ENCODE results near the gene GPC5. TPM values are rescaled to one million over a fixed set of nuclear protein-coding genes. Genes with fewer than 3 reads are reported as not detected.

The GPC5 gene
- total and polyA plus RNA-seq, 9 of the 15 experiments (the other 6 are each of a cell fraction or from before 2014, with no cell fraction given), result 0.18 to 0.27 TPM; not detected in 7

DNA sequence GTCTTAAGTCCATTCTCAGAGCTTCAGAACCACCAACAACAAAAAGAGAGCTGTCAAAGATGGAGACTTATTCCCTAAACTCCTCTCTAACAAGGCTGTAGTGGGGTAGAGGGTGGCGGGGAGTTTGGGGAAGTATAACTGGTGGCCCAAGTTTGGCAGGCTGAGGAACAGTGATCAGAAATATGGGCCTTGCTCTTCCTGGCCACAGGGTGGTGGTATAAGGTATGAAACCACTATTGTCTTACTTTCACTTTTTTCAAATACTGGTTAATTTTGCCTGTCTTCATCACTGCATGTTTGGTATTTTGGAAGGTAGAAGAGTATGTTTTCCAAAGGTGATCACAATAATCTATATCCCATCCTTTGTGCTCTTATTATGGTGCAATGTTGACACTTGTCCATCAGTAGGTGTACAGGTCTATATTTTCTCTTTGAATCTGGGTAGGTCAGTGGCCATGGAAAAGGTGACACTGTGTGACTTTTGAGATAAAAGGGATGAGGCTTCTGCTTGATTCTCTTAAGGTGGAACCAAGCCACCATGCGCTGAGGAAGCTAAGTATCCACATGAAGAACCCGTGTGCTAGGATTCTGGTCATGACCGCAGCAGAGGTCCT, 23.2 kb upstream of the GPC5 start (continued):
- TF ChIP-seq, protein P1, sequence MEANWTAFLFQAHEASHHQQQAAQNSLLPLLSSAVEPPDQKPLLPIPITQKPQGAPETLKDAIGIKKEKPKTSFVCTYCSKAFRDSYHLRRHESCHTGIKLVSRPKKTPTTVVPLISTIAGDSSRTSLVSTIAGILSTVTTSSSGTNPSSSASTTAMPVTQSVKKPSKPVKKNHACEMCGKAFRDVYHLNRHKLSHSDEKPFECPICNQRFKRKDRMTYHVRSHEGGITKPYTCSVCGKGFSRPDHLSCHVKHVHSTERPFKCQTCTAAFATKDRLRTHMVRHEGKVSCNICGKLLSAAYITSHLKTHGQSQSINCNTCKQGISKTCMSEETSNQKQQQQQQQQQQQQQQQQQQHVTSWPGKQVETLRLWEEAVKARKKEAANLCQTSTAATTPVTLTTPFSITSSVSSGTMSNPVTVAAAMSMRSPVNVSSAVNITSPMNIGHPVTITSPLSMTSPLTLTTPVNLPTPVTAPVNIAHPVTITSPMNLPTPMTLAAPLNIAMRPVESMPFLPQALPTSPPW (CRISPR knock-in tag; IDR thresholded peaks at IDR 0.05), result no peak
- TF ChIP-seq, protein P2, sequence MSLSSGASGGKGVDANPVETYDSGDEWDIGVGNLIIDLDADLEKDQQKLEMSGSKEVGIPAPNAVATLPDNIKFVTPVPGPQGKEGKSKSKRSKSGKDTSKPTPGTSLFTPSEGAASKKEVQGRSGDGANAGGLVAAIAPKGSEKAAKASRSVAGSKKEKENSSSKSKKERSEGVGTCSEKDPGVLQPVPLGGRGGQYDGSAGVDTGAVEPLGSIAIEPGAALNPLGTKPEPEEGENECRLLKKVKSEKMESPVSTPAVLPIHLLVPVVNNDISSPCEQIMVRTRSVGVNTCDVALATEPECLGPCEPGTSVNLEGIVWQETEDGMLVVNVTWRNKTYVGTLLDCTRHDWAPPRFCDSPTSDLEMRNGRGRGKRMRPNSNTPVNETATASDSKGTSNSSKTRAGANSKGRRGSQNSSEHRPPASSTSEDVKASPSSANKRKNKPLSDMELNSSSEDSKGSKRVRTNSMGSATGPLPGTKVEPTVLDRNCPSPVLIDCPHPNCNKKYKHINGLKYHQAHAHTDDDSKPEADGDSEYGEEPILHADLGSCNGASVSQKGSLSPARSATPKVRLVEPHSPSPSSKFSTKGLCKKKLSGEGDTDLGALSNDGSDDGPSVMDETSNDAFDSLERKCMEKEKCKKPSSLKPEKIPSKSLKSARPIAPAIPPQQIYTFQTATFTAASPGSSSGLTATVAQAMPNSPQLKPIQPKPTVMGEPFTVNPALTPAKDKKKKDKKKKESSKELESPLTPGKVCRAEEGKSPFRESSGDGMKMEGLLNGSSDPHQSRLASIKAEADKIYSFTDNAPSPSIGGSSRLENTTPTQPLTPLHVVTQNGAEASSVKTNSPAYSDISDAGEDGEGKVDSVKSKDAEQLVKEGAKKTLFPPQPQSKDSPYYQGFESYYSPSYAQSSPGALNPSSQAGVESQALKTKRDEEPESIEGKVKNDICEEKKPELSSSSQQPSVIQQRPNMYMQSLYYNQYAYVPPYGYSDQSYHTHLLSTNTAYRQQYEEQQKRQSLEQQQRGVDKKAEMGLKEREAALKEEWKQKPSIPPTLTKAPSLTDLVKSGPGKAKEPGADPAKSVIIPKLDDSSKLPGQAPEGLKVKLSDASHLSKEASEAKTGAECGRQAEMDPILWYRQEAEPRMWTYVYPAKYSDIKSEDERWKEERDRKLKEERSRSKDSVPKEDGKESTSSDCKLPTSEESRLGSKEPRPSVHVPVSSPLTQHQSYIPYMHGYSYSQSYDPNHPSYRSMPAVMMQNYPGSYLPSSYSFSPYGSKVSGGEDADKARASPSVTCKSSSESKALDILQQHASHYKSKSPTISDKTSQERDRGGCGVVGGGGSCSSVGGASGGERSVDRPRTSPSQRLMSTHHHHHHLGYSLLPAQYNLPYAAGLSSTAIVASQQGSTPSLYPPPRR (CRISPR knock-in tag; IDR thresholded peaks at IDR 0.05; ENCODE audit: borderline replicate concordance), result no peak

DNA sequence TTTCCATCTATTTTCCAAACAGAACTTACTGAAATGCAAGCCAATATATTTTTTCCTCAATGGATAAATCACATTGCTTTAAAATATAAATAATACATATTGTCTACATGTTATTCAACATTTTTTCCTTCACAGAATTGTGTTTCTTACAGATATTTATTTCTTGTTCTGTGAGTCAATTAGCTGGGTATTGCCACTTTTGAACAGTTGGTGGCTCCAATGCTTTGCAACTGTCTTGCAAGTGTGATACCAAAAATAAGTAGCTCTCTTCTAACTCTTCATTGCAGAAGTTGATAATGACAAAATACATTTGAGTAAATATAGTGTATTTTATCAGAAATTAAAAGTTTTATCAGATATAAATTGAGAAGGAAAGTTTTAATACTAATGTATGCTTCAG, 17.1 kb upstream of the GPC5 start:
- no peak overlapping the region for H2AFZ ChIP-seq (ENCODE audit: low read depth, low read length)
- H3K4me3 ChIP-seq, result no peak overlapping the region
- H3K9me1 ChIP-seq (ENCODE audit: control insufficient read depth, insufficient read depth, low read length), result no peaks in the 10 kb centered on the region
- no peak overlapping the region for H3K4me2 ChIP-seq (ENCODE audit: insufficient read depth, low read length)
- no peaks in the 10 kb centered on the region for H3K27me3 ChIP-seq (ENCODE audit: control insufficient read depth in 2 of 2, insufficient read depth in 2 of 2, low read length in 2 of 2)
- no peaks in the 10 kb centered on the region for H3K36me3 ChIP-seq (ENCODE audit: control insufficient read depth, insufficient read depth, low read length)
- H3K79me2 ChIP-seq (ENCODE audit: control insufficient read depth, insufficient read depth, low read length), result no peaks in the 10 kb centered on the region
- ChIA-PET CTCF (ENCODE audit: low intra/inter-chr PET ratio) (no interaction called here), POLR2A (interaction anchor here (1.1 to 4.1 kb wide), 6 partner anchors 10 to 23 kb away, joined by 3 to 22 read pairs (median 5); partner anchors contain the start of gene GPC5)
- no peaks in the 10 kb centered on the region for H4K20me1 ChIP-seq (replicated peaks; ENCODE audit: control insufficient read depth, insufficient read depth, low read length)
- DNase-seq (ENCODE audit: extremely low read depth in 1 of 4, low spot score in 3 of 4) (peak in 1 of 4 experiments; percentile 60), FAIRE-seq (no peak), ATAC-seq (peak; percentile 55; the same call in 2 of the 3 replicates)
- intact Hi-C loops (cut with micrococcal nuclease) (loop anchor here (1.0 kb wide), 3 partner anchors 25 to 341 kb away; no protein-coding TSS in a partner anchor), in situ Hi-C loops (cut with MboI) (no loop called here)
- no peak overlapping the region for H3K27ac ChIP-seq (ENCODE audit: extremely low read depth, low read depth, low read length)
- BruUV-seq (replicated peaks), result no TSS peak
- no peaks in the 10 kb centered on the region for H3K4me1 ChIP-seq (replicated peaks in 1 of 2; ENCODE audit: control insufficient read depth in 2 of 2, insufficient read depth in 2 of 2, low read length in 2 of 2)
- no peak overlapping the region for H3K9ac ChIP-seq (ENCODE audit: insufficient read depth in 1 of 2, low read depth in 2 of 2, low read length in 2 of 2)
- H3K9me3 ChIP-seq (replicated peaks; ENCODE audit: control insufficient read depth, insufficient read depth, low read depth, low read length), result no peaks in the 10 kb centered on the region
- no peak for TF ChIP-seq ASH1L (IDR thresholded peaks at IDR 0.05; ENCODE audit: borderline replicate concordance, low read depth, partially characterized antibody)
- TF ChIP-seq FOXJ2 (tag; IDR thresholded peaks at IDR 0.05), result 0 out of 2 replicates have a peak, but pooled peaks have one; percentile 38
- TF ChIP-seq, protein P3, sequence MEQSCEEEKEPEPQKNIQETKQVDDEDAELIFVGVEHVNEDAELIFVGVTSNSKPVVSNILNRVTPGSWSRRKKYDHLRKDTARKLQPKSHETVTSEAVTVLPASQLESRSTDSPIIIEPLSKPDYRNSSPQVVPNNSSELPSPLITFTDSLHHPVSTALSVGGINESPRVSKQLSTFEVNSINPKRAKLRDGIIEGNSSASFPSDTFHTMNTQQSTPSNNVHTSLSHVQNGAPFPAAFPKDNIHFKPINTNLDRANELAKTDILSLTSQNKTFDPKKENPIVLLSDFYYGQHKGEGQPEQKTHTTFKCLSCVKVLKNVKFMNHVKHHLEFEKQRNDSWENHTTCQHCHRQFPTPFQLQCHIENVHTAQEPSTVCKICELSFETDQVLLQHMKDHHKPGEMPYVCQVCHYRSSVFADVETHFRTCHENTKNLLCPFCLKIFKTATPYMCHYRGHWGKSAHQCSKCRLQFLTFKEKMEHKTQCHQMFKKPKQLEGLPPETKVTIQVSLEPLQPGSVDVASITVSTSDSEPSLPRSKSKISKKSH (CRISPR knock-in tag; IDR thresholded peaks at IDR 0.05), result peak; percentile 64; the same call in 1 of the 2 replicates
- TF ChIP-seq SMC3 (conservative IDR thresholded peaks at IDR 0.05; ENCODE audit: insufficient read depth, low read depth, low read length), result peak; percentile 33; the same call in 1 of the 2 replicates
- no peak for TF ChIP-seq HSF4 (CRISPR knock-in tag; IDR thresholded peaks at IDR 0.05; ENCODE audit: borderline replicate concordance)
- TF ChIP-seq ZNF717 (CRISPR knock-in tag; IDR thresholded peaks at IDR 0.05), result 0 out of 2 replicates have a peak, but pooled peaks have one; percentile 37
- TF ChIP-seq POLR2H (tag; IDR thresholded peaks at IDR 0.05; ENCODE audit: low read depth), result peak; percentile 40
